SK-N-SH (cell line): ENCODE results near the gene CCDC141. TPM values are rescaled to one million over a fixed set of nuclear protein-coding genes. Genes with fewer than 3 reads are reported as not detected.

Experiments
- CTCF ChIA-PET: fragments of 300-600, 350-600 bp; formaldehyde crosslinking; extraction: SDS; loops from one replicate; lab custom pipeline; 2021; lab: Yijun Ruan, JAX
- POLR2A ChIA-PET: fragments of 350-600 bp; sonication (Branson Sonifier 250); formaldehyde crosslinking; extraction: SDS; loops from one replicate; lab custom pipeline; 2020; ENCODE audit warnings: antibody characterized with exemption, inconsistent platforms; lab: Yijun Ruan, JAX
- DNase-seq: peaks from one replicate; pipeline ENCODE4 v3.0.0; 2012
- H2AFZ ChIP-seq: fragments of 200-600 bp; sonication (generic); 2 replicates; pipeline ENCODE4 v1.8.1; 2016; ENCODE audit warnings: antibody characterized with exemption, mild to moderate bottlenecking, low read depth
- H3F3A ChIP-seq: fragments of 200-600 bp; sonication (generic); replicated peaks from 2 replicates; pipeline ENCODE3; 2016; ENCODE audit warnings: antibody characterized with exemption, mild to moderate bottlenecking; ENCODE audit not compliant: insufficient read depth
- H3K27ac ChIP-seq, 2 experiments: fragments of 200-500 bp in 1 of 2; fragments of 200-600 bp in 1 of 2; sonication (Bioruptor generic) in 1 of 2; sonication (generic), shearing (Covaris generic) in 1 of 2; 2 replicates each; pipeline versions ENCODE4 v1.5.1 to v1.6.1; 2014 to 2016; ENCODE audit warnings: low read depth in 2 of 2, inconsistent platforms in 1 of 2, low read length in 1 of 2, mild to moderate bottlenecking in 1 of 2, mixed read lengths in 1 of 2
- H3K27me3 ChIP-seq: fragments of 200-600 bp; sonication (generic), shearing (Covaris generic); 2 replicates; pipeline ENCODE4 v1.6.1; 2016; ENCODE audit warnings: mixed run types; ENCODE audit not compliant: insufficient read depth
- H3K36me3 ChIP-seq, 2 experiments: fragments of 200-500 bp in 1 of 2; fragments of 200-600 bp in 1 of 2; sonication (Bioruptor generic) in 1 of 2; sonication (generic) in 1 of 2; replicated peaks in 1 of 2; 2 replicates each; pipeline versions ENCODE3 to v1.5.1; 2014 to 2016; ENCODE audit warnings: low read length in 1 of 2, mild to moderate bottlenecking in 1 of 2; ENCODE audit not compliant: insufficient read depth in 2 of 2, control insufficient read depth in 1 of 2
- H3K4me1 ChIP-seq, 2 experiments: fragments of 200-500 bp in 1 of 2; fragments of 200-600 bp in 1 of 2; sonication (Bioruptor generic) in 1 of 2; sonication (generic), shearing (Covaris generic) in 1 of 2; 2 replicates each; pipeline versions ENCODE4 v1.5.1 to v1.6.1; 2014 to 2016; ENCODE audit warnings: low read depth in 1 of 2, low read length in 1 of 2, mixed run types in 1 of 2; ENCODE audit not compliant: insufficient read depth in 2 of 2, control insufficient read depth in 1 of 2
- H3K4me2 ChIP-seq: fragments of 200-600 bp; sonication (generic), shearing (Covaris generic); 2 replicates; pipeline ENCODE4 v1.6.1; 2017; ENCODE audit warnings: mixed run types
- H3K4me3 ChIP-seq, 2 experiments: fragments of 200-500 bp in 1 of 2; fragments of 200-600 bp in 1 of 2; sonication (Bioruptor generic) in 1 of 2; sonication (generic), shearing (Covaris generic) in 1 of 2; 2 replicates each; pipeline versions ENCODE4 v1.5.1 to v1.8.1; 2014 to 2016; ENCODE audit warnings: low read depth in 2 of 2, inconsistent platforms in 1 of 2, low read length in 1 of 2, mild to moderate bottlenecking in 1 of 2, mixed read lengths in 1 of 2, moderate library complexity in 1 of 2
- H3K79me2 ChIP-seq: fragments of 200-600 bp; sonication (generic); 2 replicates; pipeline ENCODE4 v1.8.1; 2017; ENCODE audit warnings: mild to moderate bottlenecking; ENCODE audit not compliant: insufficient read depth
- H3K9ac ChIP-seq: fragments of 200-600 bp; sonication (generic); 2 replicates; pipeline ENCODE4 v1.6.1; 2017; ENCODE audit warnings: mixed run types
- H3K9me2 ChIP-seq: fragments of 200-600 bp; sonication (generic); 2 replicates; pipeline ENCODE4 v1.6.1; 2017; ENCODE audit warnings: mixed run types
- H3K9me3 ChIP-seq: fragments of 200-600 bp; sonication (generic); 2 replicates; pipeline ENCODE4 v1.6.1; 2017; ENCODE audit warnings: mixed run types, mild to moderate bottlenecking, moderate library complexity
- H4K20me1 ChIP-seq: fragments of 200-600 bp; sonication (generic); 2 replicates; pipeline ENCODE4 v1.6.1; 2017; ENCODE audit warnings: mild to moderate bottlenecking, mixed run types; ENCODE audit not compliant: insufficient read depth
- EP300 ChIP-seq, 2 experiments: IDR thresholded peaks; 2 replicates each; pipeline versions ENCODE4 v1.4.0 to v1.6.1; 2012; ENCODE audit warnings: borderline replicate concordance in 1 of 2, low read depth in 1 of 2, low read length in 1 of 2
- EZH2phosphoT487 ChIP-seq: fragments of 200-600 bp; sonication (generic); IDR thresholded peaks from 2 replicates; pipeline ENCODE4 v1.6.1; 2017; ENCODE audit warnings: low read depth, mixed run types, mild to moderate bottlenecking, antibody characterized with exemption, moderate library complexity, borderline replicate concordance
- FOXJ3 ChIP-seq: sonication (generic); formaldehyde crosslinking; IDR thresholded peaks from 2 replicates; pipeline ENCODE4 v1.5.1; 2020; ENCODE audit warnings: mild to moderate bottlenecking, missing genetic modification reagents
- FOXM1 ChIP-seq: IDR thresholded peaks from 2 replicates; pipeline ENCODE4 v1.4.0; 2012; ENCODE audit warnings: low read depth, mild to moderate bottlenecking
- IRF3 ChIP-seq: fragments of 150-350 bp; IDR thresholded peaks from 2 replicates; pipeline ENCODE4 v1.6.1; 2016; ENCODE audit warnings: mild to moderate bottlenecking, low read depth, low read length
- MAX ChIP-seq: IDR thresholded peaks from 2 replicates; pipeline ENCODE4 v1.4.0; 2012; ENCODE audit warnings: low read depth
- MEF2A ChIP-seq: IDR thresholded peaks from 2 replicates; pipeline ENCODE4 v1.4.0; 2012; ENCODE audit warnings: low read depth, borderline replicate concordance
- MXI1 ChIP-seq: IDR thresholded peaks from 2 replicates; pipeline ENCODE4 v1.6.1; 2012; ENCODE audit warnings: mild to moderate bottlenecking, low read depth, low read length, improper control_type of control experiment
- PBX3 ChIP-seq: IDR thresholded peaks from 2 replicates; pipeline ENCODE4; 2012
- RCOR1 ChIP-seq: fragments of 150-350 bp; IDR thresholded peaks from 2 replicates; pipeline ENCODE4 v1.6.1; 2017; ENCODE audit warnings: antibody characterized with exemption, low read length
- REST ChIP-seq: IDR thresholded peaks from 2 replicates; pipeline ENCODE4 v1.6.1; 2012; ENCODE audit warnings: mild to moderate bottlenecking, low read depth, low read length, moderate library complexity
- SMC3 ChIP-seq: IDR thresholded peaks from 2 replicates; pipeline ENCODE4 v1.6.1; 2012; ENCODE audit warnings: low read depth, low read length, improper control_type of control experiment
- TCF12 ChIP-seq: IDR thresholded peaks from 2 replicates; pipeline ENCODE4 v1.4.0; 2012
- YY1 ChIP-seq: IDR thresholded peaks from 2 replicates; pipeline ENCODE4 v1.4.0; 2012; ENCODE audit warnings: low read depth, mild to moderate bottlenecking
- WGBS: methylation state at CpG from one replicate; pipeline ENCODE4 v1.1.6; 2017; ENCODE audit warnings: low lambda C conversion rate; 5-methylcytosine and 5-hydroxymethylcytosine counted together
- polyA plus RNA-seq, 3 experiments: library from polyadenylated mRNA; depleted of rRNA; stranded (reverse); fragments of >200 nt; gene quantifications; 2 replicates each; pipeline ENCODE4 v1.2.3, GENCODE V29; 2012

CCDC141 gene
- polyA plus RNA-seq, 1 of the 3 experiments (the other 2 are of a cell fraction), result 0.02 TPM

- no peaks in the 10 kb centered on the region for H3K9me3 ChIP-seq
- ChIA-PET CTCF (interaction anchor here (0.6 to 3.9 kb wide), 25 partner anchors 8 to 238 kb away, joined by 3 to 18 read pairs (median 7); no protein-coding TSS in a partner anchor), POLR2A (no interaction called here)
- no peaks in the 10 kb centered on the region for H3K27me3 ChIP-seq
- H3K27ac ChIP-seq, result no peak overlapping the region
- H2AFZ ChIP-seq, result 0 out of 2 replicates have a peak overlapping the region, but pooled peaks have one; percentile 12
- WGBS, result 78% methylated on average over 5 of the region's 5 CpGs
- no peak for DNase-seq
- H3K4me1 ChIP-seq, result peaks cover 0 to 8% of the 10 kb centered on the region in 2 experiments
- TF ChIP-seq MXI1 (no peak), FOXJ3 (no peak), EP300 (IDR thresholded peaks at IDR 0.05; ENCODE audit: borderline replicate concordance in 1 of 2, low read depth in 1 of 2, low read length in 1 of 2) (no peak), TCF12 (no peak), FOXM1 (no peak), IRF3 (no peak), YY1 (no peak), RCOR1 (no peak), MEF2A (no peak), EZH2phosphoT487 (no peak), REST (no peak), PBX3 (no peak), SMC3 (no peak), MAX (no peak)
- TF ChIP-seq, all 33 proteins: peak for 0
- Histone ChIP-seq H3K36me3 (no peaks in the 10 kb centered on the region), H3K4me3 (no peak overlapping the region), H3K4me2 (no peak overlapping the region), H3F3A (no peaks in the 10 kb centered on the region), H3K9me2 (no peaks in the 10 kb centered on the region), H4K20me1 (no peaks in the 10 kb centered on the region), H3K9ac (no peak overlapping the region), H3K79me2 (no peaks in the 10 kb centered on the region)
Measured at GRCh38 chr2:178891959-178892485, 157.9 kb downstream of the CCDC141 start.
